AML-193 (cell line): ENCODE results near the gene BMP6.

ENCODE experiments used
- DNase-seq, 2 experiments: peaks; one replicate each; lab custom pipeline; 2025; lab: John Stamatoyannopoulos, UW

The BMP6 gene

DNA sequence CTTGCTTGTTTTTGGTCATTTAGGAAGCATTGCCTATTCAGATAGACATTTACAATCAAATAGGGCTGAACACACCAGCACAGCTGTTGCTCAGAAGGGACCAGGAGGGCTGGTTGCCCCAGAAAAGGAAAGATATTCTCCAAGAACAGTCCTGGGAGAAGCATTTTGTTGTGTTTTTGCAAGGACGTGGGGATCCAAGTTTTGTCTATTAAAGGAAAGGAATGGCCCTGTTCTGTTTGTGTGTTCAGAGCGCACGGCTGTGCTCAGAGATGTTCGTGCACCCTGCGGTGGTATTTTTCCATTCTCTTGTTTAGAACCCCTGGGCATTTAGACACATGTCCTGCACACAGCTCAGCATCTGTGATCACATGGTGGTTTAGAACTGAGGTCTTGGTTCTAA is 102.2 kb downstream of the BMP6 start:
- no peak for DNase-seq

DNA sequence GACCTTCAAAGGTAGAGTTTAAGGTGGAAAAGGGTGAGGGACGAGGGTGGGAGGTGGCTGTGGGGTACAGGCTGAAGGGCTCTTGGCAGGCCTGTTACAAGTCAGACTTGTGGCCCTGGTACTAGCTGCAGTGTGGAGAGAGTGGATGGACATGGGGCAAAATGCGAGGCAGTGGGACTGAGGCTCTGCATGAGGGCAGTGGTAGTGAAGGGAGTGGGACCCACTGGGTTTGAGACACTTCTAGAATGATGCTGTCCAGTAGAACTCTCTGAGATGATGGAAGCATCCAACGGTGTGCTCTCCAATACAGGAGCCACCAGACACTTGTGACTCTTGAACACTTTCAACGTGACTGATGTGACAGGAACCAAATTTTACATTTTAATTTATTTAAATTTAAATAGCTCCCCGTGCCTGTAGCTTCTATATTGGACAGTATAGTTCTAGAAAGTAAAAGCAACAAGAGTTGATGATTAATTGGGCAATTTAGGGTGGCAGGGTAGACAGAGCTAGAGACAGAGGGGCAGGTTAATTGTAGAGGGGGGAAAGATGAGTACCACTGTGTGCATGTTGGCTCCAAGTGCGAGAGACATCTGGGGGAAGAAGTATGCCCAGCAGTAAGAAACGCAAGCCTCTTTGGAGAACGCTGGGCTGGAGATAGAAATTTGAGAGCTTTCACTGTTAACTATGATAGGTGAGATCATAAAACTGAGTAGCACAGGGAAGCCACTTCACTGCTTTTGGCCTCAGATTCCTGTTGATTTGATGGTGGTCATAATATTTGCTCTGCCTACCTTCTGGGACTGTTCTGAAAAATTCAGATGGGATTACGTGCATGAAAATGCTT is 107.2 kb downstream of the BMP6 start:
- no peak for DNase-seq

DNA sequence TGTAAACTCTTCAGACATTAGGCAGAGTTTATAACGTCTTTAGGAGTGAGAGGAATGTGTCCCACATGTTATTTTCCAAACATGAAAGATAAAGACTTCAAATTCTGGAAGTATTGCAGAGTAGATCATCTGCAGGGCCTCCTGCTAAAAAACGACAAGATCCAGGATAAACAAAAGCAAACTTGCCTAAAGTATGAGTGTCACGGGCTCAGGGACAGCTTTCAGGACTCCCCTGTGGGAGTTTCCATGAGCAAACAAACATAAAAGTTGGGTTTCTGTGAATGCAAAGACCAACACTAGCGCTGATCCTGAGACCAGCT is 107.8 kb downstream of the BMP6 start:
- DNase-seq: no peak

DNA sequence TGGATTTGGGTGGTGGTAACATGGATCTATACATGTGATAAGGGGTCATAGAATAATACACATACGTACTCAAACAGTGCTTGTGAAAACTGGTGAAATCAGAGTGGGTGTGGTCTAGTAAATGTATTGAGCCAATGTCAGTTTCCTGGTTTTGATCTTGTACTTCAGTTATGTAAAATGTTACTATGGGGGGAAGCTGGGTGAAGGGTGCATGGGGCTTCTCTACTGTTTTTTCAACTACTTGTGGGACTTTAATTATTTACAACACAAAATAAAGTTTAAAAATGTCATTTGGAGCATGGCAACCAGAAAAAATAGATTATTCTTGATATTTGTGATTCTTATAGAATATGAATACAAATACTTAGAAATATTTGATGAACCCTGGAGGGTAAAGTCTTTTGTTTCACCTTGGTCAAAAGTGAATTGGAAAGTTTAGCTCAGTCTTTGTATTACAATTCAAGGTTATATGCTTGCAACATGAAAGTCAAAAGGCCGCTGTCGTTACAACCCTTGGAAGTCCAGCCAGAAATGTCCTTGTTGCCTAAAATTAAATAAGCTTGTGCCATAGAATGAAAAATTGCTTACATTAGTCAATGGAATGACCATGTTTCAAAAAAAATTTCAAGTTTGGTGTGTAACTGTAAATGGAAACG is 110.6 kb downstream of the BMP6 start:
- DNase-seq: no peak

DNA sequence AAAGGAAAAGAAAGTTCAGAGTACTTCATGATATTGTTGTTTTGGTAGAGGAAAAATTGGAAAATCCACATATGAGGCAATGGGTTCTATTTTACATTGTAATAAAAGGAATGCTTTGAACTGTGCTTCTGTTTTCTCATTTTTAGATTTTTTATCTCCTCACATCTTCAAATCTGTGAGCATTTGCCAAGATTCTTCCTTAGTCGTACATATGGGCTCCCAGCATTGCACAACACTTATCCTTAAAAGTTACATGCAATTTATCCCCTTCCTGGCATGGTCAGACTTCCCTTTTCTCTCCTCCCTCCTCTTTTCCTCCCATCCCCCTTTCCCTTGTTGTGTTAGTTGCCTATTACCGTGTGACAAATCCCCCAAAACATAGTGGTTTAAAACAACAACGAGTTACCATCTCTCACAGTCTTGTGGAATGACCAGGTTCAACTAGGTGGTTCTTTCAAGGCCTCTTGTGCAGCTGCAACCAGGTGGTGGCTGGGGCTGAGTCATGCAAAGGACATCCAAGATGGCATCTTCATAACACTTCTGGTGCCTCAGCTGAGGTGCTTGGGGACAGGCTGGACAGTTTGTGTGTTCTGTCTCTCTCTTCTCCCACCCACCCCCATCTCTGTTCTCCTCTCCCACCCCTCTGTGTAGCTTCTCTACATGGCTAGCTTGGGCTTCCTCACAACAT is 116.0 kb downstream of the BMP6 start:
- no peak for DNase-seq

DNA sequence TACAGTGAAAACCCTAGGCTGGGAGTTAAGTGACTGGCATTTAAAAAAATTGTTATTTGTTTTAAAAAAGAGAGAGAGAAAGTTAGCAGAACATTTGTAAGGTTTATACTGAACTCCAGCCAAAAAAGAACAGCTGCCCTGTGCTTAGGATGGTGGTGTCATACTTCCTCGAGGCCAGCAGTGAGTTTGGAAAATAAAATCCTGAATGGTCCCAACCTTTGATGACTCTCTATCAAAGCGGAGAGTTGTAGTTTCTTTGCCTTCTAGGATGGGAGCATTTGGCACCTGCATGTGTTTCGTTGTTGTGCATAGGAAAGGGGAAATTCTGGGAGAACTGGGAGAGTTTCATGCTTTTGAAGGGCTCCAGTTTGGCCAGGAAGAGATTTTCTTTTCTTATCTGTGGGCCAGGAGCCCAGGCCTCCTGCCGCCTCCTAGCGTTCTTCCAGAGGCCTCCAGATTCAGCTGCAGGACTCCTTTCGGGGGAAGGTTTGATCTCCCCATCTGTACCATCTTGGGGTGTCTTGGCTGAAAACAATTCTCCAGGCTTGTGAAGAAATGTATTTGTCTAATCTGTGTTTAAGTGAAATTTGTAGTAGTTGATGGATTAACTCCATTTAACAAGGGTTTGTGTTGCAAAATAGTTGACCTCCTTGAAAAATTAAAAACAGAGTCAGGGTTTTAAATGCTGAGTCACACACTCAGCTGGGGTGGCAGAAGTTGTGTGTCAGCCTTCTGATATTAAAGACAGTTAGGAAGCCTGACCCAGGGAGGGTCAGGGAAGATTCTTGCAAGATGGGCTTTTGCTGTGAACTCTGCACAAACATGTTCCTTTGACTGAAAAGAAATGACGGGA is 121.3 kb downstream of the BMP6 start:
- no peak for DNase-seq

DNA sequence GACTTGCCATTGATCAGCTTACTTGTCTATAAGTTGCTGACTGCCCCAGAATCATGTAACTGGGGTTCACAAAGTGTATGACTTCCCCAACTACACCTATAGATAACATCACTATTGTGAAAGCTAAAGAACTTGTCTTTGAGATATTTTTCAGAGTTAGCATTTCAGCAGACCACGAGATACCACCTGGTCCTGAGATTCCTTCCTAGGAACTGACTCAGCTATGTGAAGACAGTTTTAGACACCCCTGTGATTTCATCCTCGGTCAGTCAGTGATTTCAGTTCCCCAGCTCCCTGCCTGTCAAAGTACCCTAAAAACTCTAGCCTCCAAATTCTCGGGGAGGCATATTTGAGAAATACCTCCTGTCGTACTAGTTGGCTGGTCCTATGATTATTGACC is 122.3 kb downstream of the BMP6 start:
- DNase-seq: no peak

DNA sequence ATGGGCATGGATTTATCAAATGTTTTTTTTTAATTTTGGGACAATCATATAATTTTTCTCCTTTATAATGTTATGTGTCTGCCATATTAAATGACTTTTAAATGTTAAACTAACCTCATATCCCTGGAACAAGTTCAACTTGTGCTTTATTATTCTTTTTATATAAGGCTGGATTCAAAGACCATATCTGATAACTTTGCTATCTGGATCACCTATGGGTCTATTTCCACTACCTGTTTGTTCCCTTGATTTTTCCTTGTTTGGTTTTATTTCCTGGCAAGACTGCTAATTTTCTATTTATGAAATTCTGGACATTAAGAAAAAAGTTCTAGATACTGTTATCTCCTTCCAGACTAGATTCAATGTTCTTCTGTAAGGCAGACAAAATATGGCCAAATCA is 125.9 kb downstream of the BMP6 start:
- no peak for DNase-seq

DNA sequence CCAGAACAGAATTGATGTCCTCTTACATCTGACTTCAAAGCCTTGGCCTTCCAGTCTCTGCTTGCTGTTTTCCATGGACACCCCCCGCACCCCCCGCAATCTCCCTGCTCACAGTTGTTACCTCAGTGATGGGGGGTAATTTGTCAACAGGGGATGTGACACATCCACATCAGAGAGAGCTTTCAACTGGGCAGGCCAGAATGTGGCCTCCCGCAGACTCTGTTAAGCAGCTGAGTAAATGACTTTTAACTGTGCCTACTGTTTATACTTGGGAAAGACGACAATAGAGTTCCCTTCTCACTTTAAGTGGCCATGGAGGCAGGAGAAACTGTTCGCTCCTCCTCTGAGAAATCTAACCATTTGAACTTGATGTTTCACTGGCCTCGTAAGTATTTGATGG is 133.7 kb downstream of the BMP6 start:
- no peak for DNase-seq

DNA sequence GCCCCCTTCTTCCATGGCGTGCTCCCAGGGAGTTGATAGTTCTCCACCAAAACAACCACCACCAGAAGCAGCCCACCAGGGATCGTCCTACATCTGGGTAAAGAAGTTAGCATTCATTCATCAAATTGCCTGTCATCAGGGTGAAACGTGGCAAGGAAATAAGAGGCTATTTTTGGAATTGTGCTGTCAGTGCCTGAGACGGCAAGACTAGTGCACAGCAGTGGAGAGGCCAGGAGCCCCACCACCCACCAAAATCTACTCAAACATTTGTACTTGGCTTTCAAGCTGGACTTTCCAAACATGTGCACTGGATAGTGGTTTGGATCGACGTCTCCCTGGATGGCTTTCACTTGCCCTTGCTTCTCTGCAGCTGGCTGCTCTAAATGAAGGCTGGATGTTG is 139.9 kb downstream of the BMP6 start:
- no peak for DNase-seq

DNA sequence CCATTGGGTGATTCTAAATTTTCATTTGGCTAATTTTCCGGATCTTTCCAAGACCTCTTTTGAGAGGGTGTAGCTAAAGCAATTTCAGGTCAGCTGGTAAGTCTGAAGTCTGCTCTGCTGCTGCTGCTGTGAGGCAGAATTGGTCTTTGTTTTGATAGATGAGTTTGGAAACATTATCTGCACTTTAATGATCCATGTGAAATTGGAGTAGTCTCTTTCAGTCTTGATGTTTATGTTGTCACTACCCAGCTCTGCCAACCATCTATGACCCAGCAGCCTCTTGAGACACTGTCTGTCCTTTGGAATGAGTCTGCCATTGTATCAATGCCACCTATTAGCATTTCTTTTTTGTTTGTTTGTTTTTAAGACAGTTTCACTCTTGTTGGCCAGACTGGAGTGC is 140.6 kb downstream of the BMP6 start:
- no peak for DNase-seq

DNA sequence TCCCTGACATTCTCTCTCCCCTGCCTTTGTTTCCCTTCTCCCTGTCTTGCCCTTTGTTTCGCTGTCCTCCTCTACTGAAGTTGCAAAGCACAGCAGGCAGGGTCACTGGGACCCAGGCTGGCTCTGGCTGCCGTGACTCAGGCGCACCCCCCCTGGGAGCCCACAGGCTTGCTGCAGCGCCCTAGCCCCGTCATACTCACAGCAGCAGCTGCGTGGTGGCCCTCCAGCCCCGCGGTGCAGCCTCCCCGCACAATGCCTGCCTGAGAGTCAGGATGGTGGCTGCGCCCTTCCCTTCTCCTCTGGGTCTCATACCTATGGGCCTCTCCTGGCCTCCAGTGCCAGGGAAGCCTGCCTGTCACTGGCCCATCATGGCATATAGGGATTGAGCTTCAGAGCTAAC is 143.0 kb downstream of the BMP6 start:
- DNase-seq: no peak

DNA sequence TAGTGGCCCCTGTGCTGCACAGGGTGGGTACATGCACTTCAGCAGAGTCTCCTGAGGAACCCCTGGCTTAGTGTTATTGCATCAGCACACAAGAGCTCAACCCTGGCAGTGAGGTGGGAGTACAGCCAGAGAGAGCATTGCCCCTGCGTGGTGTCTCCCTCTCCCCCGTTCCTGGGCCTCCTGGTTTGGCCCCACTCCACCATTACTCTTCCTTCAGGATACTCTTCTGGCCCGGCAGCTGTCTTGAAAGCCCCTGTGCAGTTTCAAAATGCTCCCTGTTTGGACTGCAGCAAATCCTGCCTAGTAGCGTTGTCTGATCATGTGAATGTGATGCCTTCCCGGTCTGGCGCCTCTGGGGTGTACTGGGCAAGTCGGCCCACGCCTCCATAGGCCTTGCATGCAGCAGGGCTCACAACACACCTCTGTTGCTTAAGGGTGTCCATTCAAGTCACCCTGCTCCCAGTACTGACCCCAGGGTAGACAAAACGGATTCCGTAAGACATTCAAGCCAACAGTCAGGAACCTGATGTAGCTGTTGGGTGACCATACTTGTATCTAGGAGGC is 152.6 kb downstream of the BMP6 start:
- no peak for DNase-seq

DNA sequence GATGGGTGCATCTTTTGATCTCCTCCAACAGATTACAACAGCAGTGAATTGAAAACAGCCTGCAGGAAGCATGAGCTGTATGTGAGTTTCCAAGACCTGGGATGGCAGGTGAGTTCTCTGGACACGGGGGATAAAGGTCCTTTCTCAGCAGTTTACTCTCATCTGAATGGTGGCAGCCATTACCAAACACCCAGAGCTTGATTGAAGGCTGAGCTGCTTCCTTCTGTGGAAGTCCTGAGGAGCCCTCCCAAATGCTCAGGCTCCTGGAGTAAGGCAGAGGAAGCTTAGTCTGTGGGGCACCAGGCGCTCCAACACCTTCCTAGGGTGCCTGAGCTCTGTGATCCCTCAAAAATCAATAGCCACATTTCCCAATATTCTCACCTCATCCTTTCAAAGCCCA is 153.1 kb downstream of the BMP6 start:
- DNase-seq: no peak

DNA sequence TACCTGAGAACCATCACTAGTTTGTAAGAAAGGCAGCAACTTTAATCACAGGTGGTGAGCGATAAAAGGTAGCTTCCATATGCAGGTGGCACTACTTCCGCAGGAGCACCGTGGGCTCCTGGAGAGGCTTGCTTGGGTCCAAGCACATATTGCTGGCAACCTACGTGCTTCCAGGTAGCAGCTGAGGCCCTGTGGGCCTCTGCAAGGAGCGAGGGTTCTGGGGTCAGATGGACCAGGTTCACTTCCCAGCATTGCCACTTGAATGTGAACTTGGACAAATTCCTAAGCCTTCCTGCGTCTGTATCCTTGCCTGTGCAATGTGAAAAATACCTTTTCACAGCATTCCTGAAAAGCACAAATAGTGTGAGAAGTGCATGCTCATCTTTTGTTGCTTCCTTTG is 153.7 kb downstream of the BMP6 start:
- no peak for DNase-seq

DNA sequence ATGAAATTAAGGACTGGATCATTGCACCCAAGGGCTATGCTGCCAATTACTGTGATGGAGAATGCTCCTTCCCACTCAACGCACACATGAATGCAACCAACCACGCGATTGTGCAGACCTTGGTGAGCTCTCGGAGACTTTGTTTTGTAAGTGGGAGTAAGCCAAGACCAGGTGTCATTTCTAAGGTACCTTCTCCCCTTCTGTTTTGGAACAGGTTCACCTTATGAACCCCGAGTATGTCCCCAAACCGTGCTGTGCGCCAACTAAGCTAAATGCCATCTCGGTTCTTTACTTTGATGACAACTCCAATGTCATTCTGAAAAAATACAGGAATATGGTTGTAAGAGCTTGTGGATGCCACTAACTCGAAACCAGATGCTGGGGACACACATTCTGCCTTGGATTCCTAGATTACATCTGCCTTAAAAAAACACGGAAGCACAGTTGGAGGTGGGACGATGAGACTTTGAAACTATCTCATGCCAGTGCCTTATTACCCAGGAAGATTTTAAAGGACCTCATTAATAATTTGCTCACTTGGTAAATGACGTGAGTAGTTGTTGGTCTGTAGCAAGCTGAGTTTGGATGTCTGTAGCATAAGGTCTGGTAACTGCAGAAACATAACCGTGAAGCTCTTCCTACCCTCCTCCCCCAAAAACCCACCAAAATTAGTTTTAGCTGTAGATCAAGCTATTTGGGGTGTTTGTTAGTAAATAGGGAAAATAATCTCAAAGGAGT is 154.2 kb downstream of the BMP6 start:
- no peak for DNase-seq

DNA sequence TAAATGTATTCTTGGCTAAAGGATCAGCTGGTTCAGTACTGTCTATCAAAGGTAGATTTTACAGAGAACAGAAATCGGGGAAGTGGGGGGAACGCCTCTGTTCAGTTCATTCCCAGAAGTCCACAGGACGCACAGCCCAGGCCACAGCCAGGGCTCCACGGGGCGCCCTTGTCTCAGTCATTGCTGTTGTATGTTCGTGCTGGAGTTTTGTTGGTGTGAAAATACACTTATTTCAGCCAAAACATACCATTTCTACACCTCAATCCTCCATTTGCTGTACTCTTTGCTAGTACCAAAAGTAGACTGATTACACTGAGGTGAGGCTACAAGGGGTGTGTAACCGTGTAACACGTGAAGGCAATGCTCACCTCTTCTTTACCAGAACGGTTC is 154.8 kb downstream of the BMP6 start:
- DNase-seq: no peak

DNA sequence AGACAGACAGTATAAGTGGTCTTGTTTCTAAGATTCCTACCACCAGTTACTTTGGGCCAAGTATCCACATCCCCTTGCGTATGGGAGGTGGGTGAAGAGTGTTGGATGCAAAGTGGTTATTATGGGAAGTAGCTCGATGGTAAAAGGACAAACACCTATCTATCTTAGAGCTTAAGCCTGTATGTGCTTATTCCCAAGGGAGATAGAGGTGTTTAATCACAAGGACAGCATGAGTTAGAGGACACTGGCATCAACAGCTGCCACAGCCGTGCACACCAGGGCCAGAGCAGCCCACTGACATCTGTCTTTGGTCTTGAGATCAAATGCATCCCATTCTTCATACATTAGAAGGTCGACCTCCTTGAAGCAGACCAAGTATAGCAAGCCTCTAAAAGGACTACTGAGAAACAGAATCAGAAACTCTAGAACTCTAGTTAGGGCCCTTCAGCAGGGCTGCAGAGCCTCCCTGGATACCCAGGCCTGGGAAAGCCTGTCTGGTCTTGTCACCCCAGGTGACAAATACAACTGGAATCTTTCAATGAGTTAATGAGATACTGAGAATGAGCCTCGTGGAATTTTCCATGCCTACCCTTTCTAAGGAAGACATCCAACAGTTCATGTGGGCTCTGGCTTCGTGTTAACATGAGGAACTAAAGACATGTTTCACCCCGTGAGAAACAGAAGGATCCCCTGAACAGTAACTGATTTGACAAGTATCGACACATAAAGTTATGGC is 156.0 kb downstream of the BMP6 start:
- DNase-seq: no peak

DNA sequence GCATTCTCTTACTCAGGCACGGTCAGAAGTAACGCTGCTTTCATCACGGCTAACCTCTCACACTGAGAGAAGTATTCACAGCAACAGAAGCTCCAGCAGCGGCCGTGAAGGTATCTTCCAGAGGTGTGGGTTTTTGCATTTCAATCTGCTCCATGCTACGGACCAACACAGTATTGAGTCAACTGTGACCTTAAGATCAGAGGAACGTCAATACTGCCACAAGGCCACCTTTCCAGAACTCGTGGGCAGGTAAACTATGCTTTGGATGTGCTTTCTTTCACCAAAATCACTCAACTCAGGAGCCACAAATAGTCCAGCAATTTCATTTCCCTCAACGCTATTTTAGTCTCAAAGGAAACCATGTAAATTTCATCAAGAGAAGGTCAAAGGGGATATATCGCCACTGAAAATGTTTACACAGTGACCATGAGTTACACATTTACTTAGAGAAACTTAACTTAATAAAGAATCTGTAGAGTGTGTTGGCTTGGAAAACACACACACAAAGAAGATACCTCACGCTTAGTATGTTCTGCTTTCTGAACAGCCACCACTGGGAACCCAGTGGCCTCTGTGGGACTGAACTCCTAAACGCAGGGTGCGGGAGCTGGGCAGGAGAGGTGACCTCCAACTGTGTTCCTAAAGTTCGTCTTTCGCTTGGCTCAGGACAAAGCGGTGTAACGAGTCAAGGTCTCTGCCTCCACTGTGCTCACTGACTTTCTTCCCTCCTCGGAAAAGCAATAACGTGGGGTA is 156.8 kb downstream of the BMP6 start:
- DNase-seq: no peak

DNA sequence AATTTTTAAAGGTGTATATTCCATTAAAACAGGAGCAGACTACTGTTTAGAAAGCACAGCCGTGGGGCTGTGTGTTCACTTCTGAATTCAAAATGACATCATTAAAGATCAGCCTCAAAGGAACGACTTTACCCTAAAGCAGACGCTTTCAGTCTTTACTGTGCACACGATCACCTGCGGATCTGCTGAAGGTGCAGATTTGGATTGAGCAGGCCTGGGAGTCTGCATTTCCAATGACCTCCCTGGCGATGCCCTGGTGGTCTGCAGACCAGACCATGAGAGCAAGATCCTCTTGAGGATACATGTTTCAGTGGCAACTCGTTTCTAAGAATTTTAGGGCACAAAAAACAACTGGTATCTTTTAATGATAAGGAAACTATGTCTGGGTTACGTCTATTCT is 157.5 kb downstream of the BMP6 start:
- no peak for DNase-seq
